GM18526 (cell line): ENCODE data around the gene SLC26A11.

Experiments used
- POLR2A ChIP-seq: IDR thresholded peaks from 3 replicates; pipeline ENCODE4 v1.6.1; 2011; ENCODE audit not compliant: insufficient read length; ENCODE audit errors: extremely low read depth

The SLC26A11 gene

DNA sequence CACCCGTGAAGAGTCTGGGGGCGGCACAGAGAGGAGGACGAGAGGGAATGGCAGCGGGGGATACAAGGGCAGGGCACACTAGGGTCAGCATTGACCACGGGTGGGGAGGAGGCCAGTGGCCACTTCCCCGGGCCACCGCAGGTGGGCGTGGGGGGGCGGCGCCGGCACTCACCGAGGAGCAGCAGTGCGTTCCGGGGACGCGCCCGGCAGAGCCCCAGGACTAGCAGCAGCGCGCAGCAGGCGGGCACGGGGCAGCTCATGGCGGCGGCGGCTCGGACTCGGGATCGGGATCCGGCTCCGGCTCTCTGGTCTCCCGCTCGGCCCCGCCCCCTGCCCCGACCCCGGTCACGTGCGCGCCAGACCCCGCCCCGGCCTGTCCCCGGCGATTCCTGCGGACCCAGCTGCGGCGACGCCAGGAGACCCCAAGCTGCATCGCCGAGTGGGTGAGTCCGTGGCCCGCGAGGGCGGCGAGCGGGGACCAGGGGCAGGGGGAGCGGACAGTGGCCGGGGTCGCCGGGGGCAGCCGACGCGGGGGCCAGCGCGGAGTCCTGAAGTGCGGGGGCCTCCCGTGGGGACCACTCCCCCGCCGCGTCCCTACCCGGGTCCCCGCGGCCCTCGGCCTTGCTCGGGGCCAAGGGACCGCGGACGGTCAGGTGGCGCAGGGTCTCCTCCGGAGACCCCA is at the start of gene SLC26A11, which contains the start of gene SGSH:
Gene SLC26A11 (plus strand): TSS at position 374 of the 682 bp plus-strand sequence. CDS start 1,134 bp downstream, outside the sequence.
Gene SGSH (minus strand): TSS at position 280 of the 682 bp plus-strand sequence. CDS start 20 bp downstream, at position 260.
- TF ChIP-seq POLR2A = peak; percentile 37

DNA sequence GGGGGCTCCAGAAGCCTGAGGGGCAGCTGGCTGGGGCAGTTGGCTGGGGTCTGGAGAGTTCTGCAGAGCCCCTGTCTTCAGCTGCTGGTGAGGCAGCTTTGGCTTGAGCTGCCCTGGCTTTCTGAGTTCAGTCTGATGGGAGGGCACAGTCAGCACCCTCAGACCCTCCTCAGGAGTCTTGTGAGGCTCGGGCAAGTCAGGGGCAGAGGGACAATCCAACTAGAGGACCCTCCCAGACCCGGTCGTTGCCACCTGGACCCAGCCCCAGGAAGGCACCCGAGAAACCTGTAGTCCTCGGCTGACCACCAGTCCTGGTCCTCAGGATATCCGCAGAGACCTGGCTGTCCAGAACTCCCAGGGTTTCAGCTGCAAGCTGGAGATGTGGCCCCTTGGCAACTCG is 48.5 kb upstream of the SLC26A11 start:
- no peak for TF ChIP-seq POLR2A

DNA sequence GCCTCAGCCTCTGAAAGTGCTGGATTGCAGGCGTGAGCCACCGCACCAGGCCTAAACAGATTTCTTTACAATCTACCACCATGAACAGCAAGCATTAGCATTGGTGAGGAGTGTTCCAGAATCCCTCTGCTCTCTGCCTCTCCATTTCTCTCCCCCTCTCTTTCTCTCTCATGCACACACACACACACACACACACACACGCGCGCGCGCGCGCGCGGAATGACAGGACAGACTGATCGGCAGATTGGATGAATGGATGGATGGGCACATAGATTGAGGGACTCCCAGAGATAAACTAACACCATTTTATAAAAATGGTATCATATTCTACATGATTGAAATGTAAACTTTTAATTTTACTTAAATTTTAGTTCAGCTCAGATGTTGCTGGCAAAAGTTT is 47.1 kb upstream of the SLC26A11 start:
- no peak for TF ChIP-seq POLR2A

DNA sequence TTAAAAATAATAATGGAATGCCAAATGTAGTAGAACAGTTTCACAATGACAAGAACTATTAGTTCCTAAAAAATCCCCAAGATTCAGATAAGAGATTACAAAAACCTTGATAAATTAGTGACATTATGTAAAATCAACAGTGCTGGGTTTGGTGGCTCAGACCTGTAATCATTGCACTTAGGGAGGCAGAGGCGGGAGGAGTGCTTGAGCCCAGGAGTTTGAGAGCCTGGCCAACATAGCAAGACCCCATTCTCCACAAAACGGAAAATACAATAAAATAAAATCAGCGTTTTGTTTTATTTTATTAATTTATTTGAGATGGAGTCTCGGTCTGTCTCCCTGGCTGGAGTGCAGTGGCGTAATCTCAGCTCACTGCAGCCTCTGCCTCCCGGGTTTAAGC is 46.3 kb upstream of the SLC26A11 start:
- TF ChIP-seq POLR2A = no peak

DNA sequence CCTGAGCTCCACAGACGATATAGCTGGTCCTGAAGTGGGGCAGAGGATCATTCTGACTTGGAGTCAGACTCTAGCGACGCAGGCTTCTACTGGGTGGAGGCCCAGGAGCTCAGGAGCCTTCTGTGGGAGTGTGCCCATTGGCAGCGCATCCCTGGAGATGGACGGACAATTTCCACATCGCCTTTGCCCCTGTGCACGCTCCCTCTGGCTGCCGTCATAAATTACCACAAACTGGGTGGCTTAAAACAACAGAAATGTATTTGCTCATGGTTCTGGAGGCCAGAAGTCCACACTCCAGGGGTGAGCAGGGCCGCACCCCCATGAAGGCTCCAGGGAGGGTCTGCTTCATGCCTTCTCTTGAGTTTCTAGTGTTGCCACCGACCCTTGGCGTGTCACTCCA is 43.5 kb upstream of the SLC26A11 start:
- no peak for TF ChIP-seq POLR2A

DNA sequence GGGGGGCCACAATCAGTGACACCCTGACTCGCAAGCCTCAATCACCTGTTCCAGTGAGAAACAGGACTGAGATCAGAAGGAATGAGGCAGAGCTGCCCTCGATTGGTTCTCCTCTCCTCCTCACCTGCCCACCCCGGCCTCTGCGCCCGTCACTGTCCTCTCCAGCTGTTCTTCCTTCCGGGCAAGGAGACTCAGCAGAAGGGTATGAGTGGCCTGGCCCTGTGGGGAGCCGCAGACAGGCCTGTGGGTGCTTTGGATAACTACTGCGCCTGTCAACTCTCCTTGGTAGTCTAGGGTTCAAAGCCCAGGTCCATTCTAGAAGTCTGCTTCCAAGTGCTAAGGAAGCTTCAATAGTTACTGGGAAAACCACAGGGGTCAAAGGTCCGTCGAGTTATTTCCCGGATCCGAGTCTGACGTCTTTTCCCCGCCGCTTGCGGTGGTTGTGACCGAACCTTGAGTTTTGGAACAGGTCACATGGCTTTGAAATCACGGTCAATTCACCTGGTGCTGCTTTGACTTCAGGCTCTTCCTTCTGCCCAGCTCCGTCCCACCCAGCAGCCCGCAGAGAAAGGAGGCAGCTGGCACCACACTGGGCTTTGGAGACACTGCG is 42.1 kb upstream of the SLC26A11 start:
- TF ChIP-seq POLR2A = no peak

DNA sequence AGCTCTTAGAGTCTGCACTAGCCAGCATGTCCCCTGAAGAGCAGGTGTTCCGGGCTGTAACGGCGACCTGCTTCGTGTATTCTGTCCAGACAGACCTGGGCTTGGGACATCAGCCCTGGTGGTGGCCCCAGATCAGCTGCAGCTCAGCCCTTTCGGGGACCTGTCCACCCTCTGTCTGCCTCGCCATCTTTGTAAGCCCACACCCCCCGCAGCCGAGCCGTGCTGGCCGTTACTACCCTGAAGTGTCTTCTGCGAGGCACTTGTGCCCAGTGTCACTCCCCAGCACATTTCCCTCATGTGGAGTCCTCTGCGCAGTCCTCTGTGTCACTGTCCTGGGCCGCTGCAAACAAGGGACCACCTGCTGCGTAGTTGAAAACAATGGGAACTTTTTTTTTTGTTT is 40.0 kb upstream of the SLC26A11 start:
- TF ChIP-seq POLR2A = no peak

DNA sequence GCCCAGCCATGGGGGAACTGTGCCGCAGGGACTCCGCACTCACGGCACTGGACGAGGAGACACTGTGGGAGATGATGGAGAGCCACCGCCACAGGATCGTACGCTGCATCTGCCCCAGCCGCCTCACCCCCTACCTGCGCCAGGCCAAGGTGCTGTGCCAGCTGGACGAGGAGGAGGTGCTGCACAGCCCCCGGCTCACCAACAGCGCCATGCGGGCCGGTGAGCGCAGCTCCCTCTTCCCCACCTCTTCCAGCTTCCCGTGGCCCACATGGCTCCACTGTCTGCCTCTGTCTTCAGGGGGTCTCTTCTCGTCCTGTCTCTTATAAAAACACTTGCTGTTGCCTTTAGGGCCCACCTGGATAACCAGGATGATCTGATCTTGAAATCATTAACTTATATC is 38.8 kb upstream of the SLC26A11 start:
- TF ChIP-seq POLR2A = no peak

DNA sequence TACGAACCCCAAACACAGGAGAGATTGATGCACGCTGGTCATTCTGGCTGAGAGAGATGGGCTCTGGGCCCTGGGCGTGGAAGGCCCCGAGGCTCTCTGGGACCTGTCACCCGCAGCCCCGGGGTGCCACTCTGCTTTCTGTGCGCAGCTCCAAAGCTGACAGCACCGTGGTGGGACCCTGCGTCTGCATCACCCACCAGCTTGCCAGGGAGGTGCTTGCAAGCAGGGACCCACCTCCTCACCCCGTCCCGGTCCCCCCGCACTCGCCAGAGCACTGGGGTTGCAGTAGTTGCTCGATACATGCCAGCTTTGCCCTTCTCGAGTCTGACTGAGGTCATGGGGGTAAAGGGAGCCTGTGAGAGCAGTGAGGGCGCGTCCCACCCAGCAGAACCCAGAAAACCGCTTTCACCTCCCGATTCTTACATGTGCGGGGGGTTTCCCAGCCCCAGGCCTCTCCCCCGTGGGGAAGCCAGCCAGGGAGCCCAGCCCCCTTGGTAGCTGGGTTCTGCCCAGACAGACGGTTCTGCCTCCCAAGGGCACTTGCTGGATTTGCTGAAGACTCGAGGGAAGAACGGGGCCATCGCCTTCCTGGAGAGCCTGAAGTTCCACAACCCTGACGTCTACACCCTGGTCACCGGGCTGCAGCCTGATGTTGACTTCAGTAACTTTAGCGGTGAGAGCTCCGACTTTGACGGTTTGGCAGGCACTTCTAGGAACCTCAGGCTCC is 37.9 kb upstream of the SLC26A11 start:
- no peak for TF ChIP-seq POLR2A

DNA sequence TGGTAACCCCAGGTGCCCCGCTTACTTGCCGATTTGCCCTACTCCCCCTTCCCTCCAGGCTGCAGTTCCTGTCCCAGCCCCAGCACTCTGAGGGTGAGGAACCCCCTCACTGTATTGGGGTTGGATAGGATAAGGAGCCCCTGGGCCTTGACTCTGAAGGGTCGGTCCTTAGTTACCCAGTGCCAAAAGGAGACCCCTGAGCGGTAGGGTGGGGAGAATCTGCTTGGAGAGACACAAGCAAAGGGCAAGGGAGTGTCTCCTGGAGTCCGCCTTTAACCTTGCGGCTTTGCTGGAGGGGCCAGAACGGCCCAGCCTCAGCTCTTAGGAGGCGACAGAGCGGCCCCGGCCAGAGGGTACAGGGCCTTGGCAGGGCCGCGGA is 37.4 kb upstream of the SLC26A11 start:
- no peak for TF ChIP-seq POLR2A

DNA sequence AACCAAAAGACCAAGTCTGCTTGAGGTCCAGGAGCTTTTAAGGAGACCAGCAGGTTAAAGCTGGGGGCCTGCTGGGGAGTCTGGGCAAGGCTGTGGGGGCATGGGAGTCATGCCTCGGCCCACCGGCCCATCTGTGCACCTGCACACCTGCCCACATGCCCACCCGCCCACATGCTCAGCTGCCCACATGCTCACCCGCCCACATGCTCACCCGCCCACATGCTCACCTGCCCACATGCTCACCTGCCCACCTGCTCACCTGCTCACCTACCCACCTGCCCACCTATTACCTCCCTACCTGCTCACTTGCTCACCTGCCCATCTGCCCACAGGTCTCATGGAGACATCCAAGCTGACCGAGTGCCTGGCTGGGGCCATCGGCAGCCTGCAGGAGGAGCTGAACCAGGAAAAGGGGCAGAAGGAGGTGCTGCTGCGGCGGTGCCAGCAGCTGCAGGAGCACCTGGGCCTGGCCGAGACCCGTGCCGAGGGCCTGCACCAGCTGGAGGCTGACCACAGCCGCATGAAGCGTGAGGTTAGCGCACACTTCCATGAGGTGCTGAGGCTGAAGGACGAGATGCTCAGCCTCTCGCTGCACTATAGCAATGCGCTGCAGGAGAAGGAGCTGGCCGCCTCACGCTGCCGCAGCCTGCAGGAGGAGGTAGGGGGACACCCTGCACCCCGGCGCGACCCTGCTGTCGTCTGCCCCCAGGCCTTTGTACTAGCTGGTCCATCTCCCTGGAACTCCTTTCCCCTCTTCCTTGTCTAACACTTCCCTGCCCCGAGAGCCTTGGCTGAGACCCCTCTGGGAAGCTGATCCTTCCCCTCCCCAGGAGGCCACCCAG is 36.4 kb upstream of the SLC26A11 start:
- TF ChIP-seq POLR2A = no peak

DNA sequence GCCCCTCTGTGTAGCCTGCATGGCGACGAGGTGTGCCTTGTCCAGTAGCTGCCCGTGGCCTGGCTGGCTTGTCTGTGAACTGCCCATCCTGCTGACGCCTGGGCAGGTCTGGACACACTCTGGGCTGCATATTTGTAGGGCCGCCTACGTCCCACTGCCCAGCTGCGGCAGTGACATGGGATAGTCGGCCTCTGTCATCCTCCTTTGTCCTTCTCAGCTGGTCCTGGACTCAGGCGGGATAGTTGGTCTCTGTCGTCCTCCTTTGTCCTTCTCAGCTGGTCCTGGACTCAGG is 35.9 kb upstream of the SLC26A11 start:
- TF ChIP-seq POLR2A = no peak

DNA sequence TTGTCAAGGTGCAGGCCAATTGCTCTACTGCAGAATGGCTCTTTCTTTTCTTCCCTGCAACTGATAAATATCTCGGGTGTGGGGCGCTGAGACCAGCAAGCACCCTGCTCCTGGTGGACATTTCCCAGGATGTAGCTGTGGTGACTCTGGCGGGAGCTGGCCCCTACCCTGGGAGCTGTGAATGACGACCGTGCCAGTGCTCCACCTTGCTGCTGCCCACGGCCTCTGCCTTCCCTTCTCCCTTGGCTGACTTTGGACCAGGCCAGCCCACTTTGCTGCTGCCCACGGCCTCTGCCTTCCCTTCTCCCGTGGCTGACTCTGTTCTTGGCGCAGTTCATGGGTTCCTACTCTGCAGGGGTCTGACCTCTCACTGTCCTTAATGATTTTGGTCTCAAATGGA is 34.3 kb upstream of the SLC26A11 start:
- no peak for TF ChIP-seq POLR2A

DNA sequence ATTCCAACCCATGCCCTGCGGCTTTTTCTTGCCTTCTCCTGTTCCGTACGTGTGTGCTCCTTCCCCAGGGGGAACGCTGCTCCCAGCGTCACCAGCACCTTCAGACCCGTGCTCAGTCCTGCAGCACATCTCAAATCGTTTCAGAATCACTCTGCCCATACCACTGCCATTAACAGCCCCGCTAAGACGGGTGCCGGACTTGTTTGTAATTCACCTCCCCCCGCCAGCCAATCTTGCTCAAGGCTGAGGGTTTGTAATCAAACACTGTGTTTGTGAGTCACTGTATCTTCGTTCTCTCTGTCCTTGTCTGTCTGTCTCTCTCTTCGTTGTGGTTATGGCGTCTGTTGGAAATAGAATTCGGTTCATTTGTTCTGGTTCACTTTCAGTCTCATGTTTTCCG is 33.1 kb upstream of the SLC26A11 start:
- no peak for TF ChIP-seq POLR2A

DNA sequence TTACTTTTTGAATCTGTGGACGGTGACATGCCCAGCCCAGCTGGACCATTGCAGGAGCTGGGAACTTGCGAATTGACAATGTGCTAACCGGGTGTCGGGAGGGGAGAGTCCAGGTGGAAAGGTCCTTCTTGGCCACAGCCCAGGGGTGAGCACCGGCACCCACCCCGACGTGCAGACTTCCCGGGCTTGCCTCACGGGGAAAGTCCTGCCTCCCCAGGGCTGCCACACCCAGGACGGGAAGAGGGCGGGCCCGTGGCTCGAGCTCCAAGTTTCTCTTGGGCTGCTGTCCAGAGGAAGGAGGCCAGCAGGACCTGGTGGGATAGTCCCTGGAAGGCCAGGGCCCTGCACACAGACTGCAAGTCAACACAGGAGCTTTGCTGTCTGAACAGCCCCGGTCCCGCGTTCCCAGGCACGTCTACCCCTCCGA is 32.7 kb upstream of the SLC26A11 start:
- TF ChIP-seq POLR2A = no peak
